ENCODE data around the gene FBLN5.
"Not testable (repeated sequence)": the region's sequence is repeated elsewhere in the genome, so short reads cannot be mapped to it uniquely, and the experiment has no call there.

The FBLN5 gene

DNA sequence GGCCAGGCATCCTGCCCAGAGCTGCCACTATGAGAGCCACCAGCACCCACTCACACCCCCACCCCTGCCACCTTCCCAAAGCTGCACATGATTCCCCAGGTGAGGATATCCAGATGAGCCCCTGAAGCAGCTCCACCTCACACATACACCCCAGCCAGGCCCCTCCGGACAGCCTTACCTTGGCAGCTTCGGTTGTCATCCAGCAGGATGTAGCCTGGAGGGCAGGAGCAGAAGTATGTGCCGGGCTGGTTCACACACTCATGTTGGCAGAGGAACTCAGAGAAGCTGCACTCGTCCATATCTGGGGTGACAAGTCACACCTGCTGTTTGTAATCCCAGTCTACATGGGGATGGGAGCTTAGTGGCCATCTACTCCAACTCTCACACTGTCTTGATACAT is 64.7 kb downstream of the FBLN5 start:
- no peak for DNase-seq

DNA sequence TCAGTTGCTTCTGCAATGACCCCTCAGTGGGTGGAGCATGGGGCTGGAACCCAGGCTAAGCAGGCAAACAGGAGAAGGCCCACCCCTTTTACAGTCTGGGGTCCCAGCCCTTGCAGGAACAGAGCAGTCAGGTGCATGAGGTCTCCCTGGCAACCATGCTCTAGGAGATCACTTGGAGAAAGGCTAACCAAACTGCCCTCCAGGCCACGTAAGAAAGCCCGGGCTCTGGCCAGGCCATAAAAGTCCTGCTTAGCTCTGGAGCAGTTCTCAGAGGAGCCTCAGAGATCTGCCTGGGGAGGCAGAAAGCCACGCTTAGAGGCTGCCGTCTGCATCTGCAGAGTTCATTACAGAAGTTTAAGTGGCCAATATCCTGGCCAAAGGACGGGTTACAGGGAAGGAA is 65.1 kb downstream of the FBLN5 start:
- DNase-seq: no peak

DNA sequence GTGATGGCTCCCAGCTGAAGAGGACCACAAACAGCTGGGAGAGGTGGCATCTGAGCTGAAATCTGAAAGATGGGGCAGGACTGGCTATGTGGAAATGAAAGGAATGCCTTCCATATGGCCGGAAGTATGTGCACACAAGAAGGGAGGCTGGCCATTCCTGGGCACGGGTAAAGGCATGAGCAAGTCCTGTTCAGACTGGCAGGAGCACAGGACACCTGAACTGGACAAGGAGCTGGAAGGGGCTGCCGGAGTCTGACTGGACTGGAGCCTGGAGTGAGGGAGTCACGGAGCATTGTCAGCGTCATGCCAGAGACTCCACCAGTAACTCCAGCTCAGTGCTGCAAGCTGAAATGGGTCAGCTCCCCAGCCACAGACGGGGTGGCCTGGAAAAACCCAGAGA is 68.3 kb downstream of the FBLN5 start:
- DNase-seq: no peak

DNA sequence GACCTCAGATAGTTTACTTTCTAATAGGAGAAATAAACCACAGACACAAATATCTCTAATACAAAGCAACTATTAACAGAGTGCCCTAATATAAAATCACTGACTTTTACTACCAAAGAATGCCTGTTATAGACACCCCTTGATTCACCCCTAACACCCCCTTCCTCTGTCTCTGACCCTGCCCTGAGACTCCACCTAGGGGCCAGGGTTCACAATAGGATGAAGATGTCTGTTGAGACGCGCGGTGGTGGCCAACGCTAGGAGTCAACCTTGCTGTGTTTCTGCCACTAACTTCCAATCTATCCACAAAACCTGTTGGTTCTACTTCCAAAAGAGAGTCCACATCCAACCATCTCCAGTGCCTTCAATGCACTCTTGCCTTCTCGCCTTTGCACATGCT is 69.2 kb downstream of the FBLN5 start:
- DNase-seq: no peak

DNA sequence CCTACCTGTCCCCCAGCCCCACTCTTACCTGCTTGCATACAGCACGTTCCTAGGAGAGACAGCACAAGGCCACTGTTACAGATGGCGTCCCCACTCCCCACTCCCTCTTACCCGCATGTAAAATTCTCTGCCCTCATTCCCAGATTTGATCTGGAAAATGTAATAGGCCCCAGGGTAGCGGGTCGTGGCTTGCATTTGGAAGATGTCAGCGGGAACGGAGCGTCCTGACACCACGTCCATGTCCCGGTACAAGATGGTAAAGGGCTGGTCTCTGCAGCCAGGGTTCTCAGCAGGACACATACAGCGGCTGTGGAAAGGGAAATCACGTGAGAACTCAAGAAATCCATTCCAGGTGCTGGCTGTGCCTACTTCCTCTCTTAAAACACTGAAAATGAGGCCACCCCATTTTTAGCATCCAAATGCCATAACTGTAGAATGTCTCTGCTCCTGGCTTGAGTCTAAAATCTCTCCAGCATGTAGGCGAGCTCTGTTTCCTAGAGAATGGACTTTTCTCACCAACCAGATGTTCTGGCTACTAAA is 70.0 kb downstream of the FBLN5 start:
- DNase-seq: no peak

DNA sequence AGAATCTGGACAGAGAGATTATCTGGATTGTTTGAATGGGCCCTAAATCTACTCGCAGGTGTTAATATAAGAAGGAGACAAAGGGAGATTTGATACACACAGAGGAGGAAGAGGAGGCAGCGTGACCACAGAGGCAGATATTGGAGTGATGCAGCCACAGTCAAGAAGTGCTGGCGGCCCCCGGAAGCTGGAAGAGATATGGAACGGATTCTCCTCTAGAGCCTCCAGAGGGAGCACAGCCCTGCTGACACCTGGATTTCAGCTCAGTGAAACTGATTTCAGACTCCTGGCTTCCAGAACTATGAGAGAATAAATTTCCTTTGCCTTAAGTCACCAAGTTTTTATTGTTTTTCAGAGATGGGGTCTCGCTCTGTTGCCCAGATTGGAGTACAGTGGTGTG is 71.0 kb downstream of the FBLN5 start:
- DNase-seq: no peak

DNA sequence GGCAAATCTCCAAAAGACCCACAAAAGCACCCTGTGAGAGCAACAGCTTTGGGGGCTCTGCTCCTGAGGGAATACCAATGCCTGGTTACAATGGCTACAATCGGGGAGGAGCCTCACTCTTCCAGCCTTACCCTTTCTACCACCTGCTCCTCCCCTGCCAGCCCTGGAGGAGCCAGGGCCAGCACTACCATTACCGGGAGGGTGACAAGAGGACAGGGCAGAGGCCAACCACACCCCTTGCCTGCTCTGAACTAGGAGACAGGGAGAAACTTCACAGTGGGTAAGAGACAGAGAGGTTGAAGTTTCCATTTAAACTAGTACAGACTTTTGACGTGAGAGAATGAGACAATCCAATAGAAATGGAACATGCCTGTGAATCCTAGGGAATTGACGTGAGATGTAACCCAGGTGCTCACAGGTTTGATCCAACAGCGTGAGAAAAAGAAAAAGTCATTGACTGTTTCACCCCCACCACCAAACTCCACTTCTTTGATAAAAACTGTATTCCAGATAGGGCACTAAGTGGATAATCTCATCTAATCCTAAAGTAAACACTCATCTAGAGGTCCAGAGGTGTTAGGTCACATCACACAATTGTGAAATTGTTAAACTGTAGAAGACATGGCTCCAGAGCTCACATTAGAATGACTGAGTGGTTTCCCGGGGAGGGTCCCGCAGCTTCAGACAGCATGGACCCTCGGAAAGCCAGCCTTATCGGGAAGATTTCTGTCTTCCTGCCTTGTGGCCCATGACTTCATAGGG is 71.8 kb downstream of the FBLN5 start:
- DNase-seq: no peak

DNA sequence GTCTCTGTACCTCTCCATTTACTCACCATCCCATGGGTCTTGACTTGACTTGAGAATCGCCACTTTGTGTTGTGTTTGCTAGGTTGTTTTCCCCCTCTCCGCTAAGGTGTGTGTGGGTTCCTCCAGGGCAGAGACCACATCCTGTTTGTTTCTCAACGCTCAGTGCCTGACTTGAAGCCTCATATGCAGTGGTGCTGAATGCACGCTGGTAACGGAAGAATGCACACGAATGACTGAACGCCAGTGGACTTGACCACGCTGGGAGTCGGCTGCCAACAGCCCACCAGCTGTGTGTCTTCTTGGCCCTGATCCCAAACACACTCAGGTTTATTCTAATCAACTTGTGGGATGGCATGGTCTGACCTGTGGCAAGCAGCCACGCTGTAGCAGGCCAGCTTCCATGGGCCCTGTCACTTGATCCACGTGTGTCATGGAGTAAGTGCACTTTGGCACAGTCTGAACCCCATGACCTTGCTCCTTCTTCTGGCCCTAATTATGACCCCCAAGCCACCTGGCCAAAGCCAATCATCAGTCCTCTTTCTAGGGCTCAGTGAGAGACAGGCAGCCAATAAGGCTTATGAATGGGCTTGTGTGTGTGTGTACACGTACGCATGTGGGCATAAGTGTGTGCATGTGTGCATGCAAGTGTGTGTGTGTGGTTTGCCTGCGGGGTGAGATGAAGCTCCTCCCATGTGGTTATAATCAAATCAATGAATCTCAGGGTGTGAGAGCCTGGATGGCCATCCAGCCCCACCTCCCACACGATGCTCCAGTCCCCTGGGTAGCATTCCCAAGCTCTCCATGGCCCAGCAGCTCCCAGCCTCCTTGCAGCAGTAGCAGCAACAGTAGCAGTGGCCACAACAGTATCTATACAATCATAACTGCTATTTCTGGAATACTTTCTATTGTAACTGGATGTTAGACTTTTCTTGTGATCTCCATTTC is 73.8 kb downstream of the FBLN5 start:
- DNase-seq: no peak

DNA sequence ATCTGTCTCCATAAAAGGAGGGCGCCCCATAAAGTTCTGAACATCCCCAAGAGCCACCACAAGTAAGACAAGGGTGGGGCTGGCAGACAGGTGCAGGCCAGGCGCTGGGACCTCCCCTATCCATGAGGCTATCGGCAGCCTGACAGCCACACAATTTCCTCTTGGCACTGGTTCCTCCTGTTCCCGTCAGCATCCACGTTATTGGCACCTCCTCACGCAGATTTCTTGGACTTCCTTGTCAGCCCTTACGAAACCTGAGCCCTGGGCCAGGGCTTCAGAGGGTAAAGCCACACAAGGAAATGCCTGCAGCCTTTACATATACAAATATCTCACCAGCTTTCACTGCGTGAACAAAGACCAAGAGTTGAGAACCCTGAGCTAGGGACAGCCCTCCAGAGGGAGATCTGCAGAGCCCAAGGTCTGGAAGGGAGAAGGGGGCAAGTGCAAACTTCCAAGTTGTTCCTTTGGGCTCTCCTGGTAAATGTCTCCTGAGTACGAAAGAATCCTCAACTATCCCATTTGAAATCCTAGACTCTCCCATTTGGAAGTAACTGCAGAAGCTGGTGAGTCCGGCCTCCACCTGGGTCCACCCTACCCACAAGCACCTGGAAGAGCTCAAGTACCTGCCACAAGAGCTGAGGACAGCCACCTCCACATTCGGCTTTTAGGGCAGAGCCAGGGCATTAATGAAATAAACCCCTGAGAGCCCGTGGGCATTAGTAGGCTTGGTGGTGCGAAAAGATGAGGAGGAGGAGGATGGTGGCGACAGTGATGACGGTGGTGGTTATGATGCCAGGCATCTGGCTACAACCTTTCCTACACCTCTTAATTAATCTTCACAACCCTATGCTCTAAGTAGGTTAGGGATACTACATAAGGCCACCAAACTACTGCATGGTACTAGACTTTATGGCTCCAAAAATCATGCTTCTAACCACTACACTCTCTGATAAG is 74.7 kb downstream of the FBLN5 start:
- no peak for DNase-seq

DNA sequence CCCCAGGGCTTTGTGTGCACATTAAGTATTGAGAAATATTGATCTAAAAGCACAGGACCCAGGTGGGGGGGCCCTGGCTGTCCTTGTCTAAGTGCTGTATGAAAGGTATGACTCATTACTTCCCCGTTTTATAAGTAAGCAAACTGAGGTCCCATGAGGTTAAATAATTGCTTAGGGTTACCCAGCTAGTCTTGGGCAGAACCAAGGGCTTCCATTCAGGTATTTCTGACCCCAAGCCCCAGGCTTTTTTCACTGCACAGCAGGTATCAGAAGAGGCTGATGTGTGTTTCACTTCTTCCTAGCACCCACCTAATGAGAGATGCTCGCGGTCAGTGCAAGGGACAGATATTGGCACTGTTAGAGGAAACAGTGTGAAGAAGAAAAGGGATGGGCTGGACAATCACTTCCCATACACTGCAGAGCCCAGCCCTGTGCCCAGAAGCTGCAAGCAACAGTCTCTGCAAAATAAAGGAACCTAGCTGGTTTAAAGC is 75.4 kb downstream of the FBLN5 start:
- DNase-seq: no peak

DNA sequence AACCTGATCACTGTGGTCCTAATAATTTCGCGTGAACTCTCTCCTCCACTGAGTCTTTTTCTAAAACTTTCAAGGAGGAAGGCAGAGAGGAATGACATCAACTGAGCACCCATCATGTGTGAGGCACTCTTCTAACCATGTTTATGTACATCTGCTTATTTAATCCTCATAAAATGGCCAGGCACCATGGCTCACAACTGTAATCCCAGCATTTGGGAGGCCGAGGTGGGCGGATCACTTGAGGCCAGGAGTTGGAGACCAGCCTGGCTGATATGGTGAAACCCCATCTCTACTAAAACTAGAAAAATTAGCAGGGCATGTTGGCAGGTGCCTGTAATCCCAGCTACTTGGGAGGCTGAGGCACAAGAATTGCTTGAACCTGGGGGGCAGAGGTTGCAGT is 76.1 kb downstream of the FBLN5 start:
- DNase-seq: not testable (repeated sequence)

DNA sequence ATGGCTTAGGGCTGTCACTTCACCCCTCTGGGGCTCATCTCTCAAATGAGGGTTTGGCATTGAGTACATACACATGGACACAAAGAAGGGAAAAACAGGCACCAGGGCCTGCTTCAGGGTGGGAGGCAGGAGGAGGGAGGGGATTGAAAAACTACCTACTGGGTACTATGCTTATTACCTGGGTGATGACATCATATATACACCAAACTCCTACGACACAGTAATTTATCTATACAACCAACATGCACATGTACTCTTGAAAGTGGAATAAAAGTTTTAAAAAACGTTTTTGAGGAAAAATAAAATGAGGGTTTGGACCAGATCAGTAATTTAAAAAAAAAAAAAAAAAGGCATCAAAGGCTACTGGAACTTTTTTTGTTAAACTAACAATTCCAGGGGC is 76.6 kb downstream of the FBLN5 start:
- no peak for DNase-seq

DNA sequence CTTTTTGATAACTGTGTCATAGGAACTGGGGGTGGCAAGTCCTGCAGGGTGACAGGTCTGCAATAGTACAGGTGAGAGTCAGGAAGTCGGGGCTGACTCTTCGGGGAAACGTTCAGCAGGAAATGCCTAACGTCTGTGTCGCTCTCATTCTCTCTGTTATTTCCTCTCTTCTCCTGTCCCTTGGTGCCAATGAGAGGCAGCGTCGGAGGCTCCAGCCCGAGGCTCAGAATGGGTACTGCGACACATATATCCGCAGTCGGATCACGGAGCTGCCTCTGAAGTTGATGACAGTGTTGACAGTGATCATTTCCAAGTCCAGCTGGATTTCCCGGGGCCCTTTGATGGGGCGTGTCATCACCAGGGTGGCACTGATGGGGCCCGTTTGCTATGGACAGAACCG is 77.5 kb downstream of the FBLN5 start:
- no peak for DNase-seq

DNA sequence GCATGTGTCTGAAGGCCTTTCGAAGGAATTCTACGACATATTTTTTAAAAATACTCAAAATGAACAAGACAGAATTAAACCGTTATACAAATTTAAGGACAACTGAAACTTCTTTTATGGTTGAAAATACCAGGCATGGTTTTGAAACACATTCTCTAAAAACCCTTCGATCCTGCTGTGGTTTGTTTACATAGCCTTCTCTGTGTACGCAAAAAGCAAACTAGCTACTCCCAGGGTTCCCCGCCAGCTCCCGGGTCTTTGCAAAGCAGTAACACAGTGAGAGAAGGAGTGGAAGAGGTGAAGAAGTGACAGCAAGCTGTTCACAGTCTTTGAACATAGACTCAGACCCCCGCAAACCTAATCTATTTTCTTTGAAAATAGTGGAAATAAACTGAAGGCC is 77.9 kb downstream of the FBLN5 start:
- no peak for DNase-seq

DNA sequence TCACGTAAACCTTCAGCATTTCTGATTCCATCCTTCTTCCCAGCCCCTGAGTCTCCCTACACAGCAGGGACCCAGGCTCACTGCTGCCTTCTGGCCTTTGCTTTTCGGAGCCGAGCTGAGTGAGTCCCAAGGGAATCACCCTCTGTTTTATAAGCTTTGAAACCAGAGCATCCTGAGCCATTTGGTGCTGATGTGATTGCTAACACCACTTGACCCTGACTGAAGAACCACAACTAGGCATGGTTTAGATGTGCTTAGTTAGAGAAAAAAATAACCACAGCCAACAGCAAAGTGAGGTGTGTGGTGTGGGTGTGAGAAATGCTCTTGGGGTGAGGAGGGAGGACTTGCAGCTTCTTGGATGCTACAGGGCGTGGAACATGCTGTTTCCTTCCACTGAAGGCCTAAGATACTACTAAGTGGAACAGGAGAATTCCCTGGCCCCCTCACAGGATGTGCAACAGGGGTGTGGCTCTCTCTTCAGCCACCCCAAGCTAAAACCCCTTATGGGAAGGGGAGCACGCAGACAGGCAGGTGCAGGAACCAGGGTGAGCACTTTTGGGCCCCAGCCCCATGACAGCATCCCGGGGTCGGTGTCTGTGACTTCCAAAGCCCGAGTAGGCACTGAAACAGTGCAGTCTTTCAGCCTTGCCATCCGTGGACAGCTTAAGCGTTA is 80.0 kb downstream of the FBLN5 start, which contains the start of gene TC2N:
TSS of gene TC2N (minus strand) at position 221 of the 673 bp plus-strand sequence. CDS start 53,767 bp downstream, outside the sequence.
- DNase-seq: no peak

DNA sequence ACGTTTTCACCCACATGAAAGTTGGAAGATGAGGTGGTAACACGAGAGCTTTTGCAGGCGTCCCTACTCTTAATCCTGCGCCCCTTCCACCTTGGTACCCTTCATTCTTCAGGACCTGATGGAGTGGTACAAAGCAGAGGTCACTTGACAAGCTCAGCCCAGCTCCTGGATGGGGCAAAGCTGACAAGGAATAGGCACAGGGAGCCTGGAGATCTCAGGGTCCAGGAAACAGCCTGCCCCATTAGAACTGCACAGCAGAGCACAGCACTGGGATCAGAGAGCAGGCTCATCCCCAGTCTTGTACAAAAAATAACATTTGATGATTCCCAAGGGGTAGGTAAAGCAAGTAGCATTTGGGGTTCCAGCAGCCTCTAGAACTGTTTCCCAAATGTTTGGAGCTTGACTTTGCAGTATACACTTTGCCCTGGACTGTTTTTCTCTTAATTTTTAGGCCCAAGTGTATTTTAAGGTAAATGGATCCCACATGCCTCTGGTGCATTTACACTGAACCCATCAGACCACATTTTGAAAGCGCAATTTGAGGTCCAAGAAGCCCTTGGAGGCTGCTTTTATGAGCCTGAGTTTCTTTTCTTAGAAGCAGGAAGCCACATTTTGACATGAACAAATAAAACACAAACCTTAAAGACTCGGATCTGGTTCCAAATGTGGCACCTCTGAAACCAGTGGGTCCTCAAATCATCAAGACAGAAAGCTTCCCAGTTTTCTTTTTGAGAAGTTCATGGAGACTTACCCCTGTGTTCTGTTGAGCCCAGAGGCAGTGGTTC is 80.8 kb downstream of the FBLN5 start:
- DNase-seq: no peak

DNA sequence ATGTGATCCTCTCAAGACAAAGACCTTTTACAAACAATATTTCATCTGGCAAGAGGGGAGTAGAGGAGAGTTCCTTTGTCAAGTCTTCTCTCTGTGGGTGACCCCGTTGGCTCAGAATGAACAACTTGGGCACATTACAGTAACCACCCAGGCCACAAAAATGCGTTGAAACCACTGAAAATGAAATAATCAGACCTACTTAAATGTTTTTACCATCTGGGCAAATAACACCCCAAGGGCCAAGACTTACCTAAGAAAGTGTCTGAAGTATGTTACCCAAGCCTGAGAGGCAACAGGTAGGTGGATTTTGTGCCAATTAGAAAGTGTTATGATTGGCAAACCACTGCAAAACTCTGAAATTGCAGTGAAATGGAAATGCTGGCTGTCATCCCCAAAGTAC is 81.4 kb downstream of the FBLN5 start:
- no peak for DNase-seq

DNA sequence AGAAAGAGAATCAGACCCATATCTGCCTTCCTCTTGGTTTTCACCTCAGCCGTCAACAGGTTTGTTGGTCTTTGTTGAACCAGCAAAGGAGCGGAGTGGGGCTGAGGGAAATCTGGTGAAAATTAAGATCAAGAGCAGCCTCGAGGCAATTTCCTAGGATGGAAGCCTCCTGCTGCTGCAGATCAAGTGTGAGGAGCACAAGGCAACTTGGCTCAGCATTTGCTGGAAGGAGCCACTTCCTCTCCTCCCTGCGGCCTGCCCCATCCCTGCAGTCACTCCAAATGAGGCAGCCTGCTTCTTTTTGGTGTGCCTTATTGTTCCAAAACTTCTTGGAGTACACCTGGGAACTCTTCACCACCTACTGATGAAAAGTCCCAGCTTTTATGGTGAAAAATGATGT is 85.1 kb downstream of the FBLN5 start:
- no peak for DNase-seq

DNA sequence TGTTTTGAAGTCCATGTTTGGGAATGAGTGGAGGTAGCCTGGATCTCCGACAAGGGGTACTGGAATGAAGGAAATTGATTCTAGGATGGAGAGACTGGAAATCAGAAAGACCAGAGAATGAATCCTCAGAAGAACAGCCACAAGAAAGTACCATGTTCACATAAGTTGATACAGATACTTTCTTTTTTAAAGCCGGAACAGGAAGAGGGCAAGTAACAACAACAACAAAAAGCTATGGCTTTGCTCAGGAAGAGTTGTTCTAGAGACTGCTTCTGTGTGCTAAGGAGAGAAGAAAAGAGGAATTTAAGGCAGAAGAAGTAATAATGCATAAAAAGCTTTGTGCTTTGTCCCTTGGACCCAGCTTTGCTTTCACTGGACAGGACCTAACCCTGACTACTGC is 86.4 kb downstream of the FBLN5 start:
- no peak for DNase-seq

DNA sequence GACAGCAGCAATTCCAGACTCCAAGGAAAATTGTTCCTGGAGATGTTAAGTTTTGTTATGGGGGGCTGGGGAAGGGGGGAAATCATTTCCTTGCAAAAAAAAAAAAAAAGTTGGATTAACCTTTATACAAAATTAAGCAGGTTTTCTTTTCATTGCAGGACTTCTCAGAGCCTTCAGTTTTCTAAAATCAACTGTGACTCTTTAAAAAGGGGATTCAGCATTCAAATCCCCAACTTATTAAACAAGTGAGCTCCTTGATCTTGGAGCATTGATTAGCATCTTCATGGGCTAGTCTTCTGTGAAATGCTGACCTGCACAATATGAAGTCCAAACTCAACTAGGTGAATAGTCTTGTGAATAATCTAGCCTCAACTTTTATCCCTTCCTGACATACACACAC is 87.3 kb downstream of the FBLN5 start:
- no peak for DNase-seq

All from cerebellar nuclear complex (tissue), 1 donor.